Smooth muscle cell (in vitro differentiated cells): ENCODE results near the gene LPCAT1. TPM values are rescaled to one million over a fixed set of nuclear protein-coding genes. Genes with fewer than 3 reads are reported as not detected.

Source experiments
- DNase-seq: peaks from one replicate; lab custom pipeline; 2025; ENCODE audit not compliant: unreplicated experiment; lab: John Stamatoyannopoulos, UW
- H2AFZ ChIP-seq: fragments of 200-600 bp; sonication (generic); 2 replicates; pipeline ENCODE4 v1.6.0; 2016; ENCODE audit warnings: antibody characterized with exemption, low read depth, mild to moderate bottlenecking
- H3F3A ChIP-seq: fragments of 200-600 bp; sonication (generic); 2 replicates; pipeline ENCODE4 v1.6.0; 2017; ENCODE audit warnings: antibody characterized with exemption, low read depth
- H3K27ac ChIP-seq: fragments of 200-600 bp; sonication (generic); 2 replicates; pipeline ENCODE4 v1.5.1; 2016; ENCODE audit warnings: low read depth, mild to moderate bottlenecking
- H3K27me3 ChIP-seq: fragments of 200-600 bp; sonication (generic); 2 replicates; pipeline ENCODE4 v1.6.1; 2016; ENCODE audit warnings: low read depth, mild to moderate bottlenecking
- H3K36me3 ChIP-seq: fragments of 200-600 bp; sonication (generic); 2 replicates; pipeline ENCODE4 v1.5.1; 2016; ENCODE audit warnings: low read depth
- H3K4me1 ChIP-seq: fragments of 200-600 bp; sonication (generic); 2 replicates; pipeline ENCODE4 v1.5.1; 2016; ENCODE audit warnings: low read depth
- H3K4me2 ChIP-seq: fragments of 200-600 bp; sonication (generic); 2 replicates; pipeline ENCODE4 v1.6.0; 2016; ENCODE audit warnings: mild to moderate bottlenecking
- H3K4me3 ChIP-seq: fragments of 200-600 bp; sonication (generic); 2 replicates; pipeline ENCODE4 v1.5.1; 2016; ENCODE audit warnings: mild to moderate bottlenecking
- H3K79me2 ChIP-seq: fragments of 200-600 bp; sonication (generic); 2 replicates; pipeline ENCODE4 v1.6.0; 2016; ENCODE audit warnings: low read depth, mild to moderate bottlenecking
- H3K9ac ChIP-seq: fragments of 200-600 bp; sonication (generic); 2 replicates; pipeline ENCODE4 v1.6.0; 2016; ENCODE audit warnings: low read depth
- H3K9me3 ChIP-seq: fragments of 200-600 bp; sonication (generic); replicated peaks from 2 replicates; pipeline ENCODE4 v1.5.1; 2016; ENCODE audit warnings: low read depth
- H4K20me1 ChIP-seq: fragments of 200-600 bp; sonication (generic); 2 replicates; pipeline ENCODE4 v1.6.0; 2016; ENCODE audit warnings: low read depth
- CTCF ChIP-seq: fragments of 200-600 bp; sonication (generic); IDR thresholded peaks from 2 replicates; pipeline ENCODE4 v1.5.1; 2017; ENCODE audit warnings: borderline replicate concordance, mild to moderate bottlenecking, antibody characterized with exemption; ENCODE audit not compliant: insufficient read depth, poor library complexity, severe bottlenecking
- WGBS: methylation state at CpG from one replicate; pipeline ENCODE4 v1.1.7; 2016; ENCODE audit warnings: low lambda C conversion rate; 5-methylcytosine and 5-hydroxymethylcytosine counted together
- polyA plus RNA-seq: library from polyadenylated mRNA; unstranded; fragments of >200 nt; fragmentation: Nextera tagmentation; extraction: Ambion mirVana; gene quantifications from 2 replicates; pipeline ENCODE4 v1.2.1, GENCODE V29; 2016
- total RNA-seq: library from RNA; depleted of rRNA; stranded (reverse); fragments of >200 nt; gene quantifications from 2 replicates; pipeline ENCODE4 v1.2.3, GENCODE V29; 2014

LPCAT1 gene
- total and polyA plus RNA-seq, 2 experiments from 2014 or later, result 42.7 to 50.1 TPM

- Histone ChIP-seq H3K4me2 (no peak overlapping the region), H3K27ac (no peak overlapping the region), H3K9me3 (no peaks in the 10 kb centered on the region), H3F3A (no peaks in the 10 kb centered on the region), H3K79me2 (no peaks in the 10 kb centered on the region), H3K4me3 (no peak overlapping the region), H3K4me1 (no peaks in the 10 kb centered on the region), H3K27me3 (no peaks in the 10 kb centered on the region), H2AFZ (no peak overlapping the region), H3K36me3 (no peaks in the 10 kb centered on the region), H4K20me1 (no peaks in the 10 kb centered on the region), H3K9ac (no peak overlapping the region)
- DNase-seq, result no peak
- TF ChIP-seq CTCF, result no peak
- 88% methylated on average over 23 of the region's 23 CpGs for WGBS
Observed at GRCh38 chr5:1420211-1421195, 103.3 kb downstream of the LPCAT1 start.

- no peak for TF ChIP-seq CTCF
- H3K9ac ChIP-seq, result no peak overlapping the region
- H3K9me3 ChIP-seq, result no peaks in the 10 kb centered on the region
- H3F3A ChIP-seq, result no peaks in the 10 kb centered on the region
- no peaks in the 10 kb centered on the region for H3K36me3 ChIP-seq
- no peak overlapping the region for H3K27ac ChIP-seq
- H2AFZ ChIP-seq, result no peak overlapping the region
- no peak overlapping the region for H3K4me3 ChIP-seq
- DNase-seq, result no peak
- no peaks in the 10 kb centered on the region for H3K4me1 ChIP-seq
- H3K27me3 ChIP-seq, result no peaks in the 10 kb centered on the region
- 85% methylated on average over 11 of the region's 11 CpGs for WGBS
- H4K20me1 ChIP-seq, result no peaks in the 10 kb centered on the region
- no peaks in the 10 kb centered on the region for H3K79me2 ChIP-seq
- no peak overlapping the region for H3K4me2 ChIP-seq
Observed at GRCh38 chr5:1419476-1420210, 104.1 kb downstream of the LPCAT1 start.

GRCh38 chr5:1418921-1419280 lies 104.9 kb downstream of the LPCAT1 start:
- no peak overlapping the region for H2AFZ ChIP-seq
- H3K27ac ChIP-seq, result no peak overlapping the region
- no peaks in the 10 kb centered on the region for H3K36me3 ChIP-seq
- no peak for DNase-seq
- H3K79me2 ChIP-seq, result no peaks in the 10 kb centered on the region
- no peaks in the 10 kb centered on the region for H3F3A ChIP-seq
- no peak overlapping the region for H3K4me2 ChIP-seq
- no peak for TF ChIP-seq CTCF
- H4K20me1 ChIP-seq, result no peaks in the 10 kb centered on the region
- no peaks in the 10 kb centered on the region for H3K9me3 ChIP-seq
- H3K4me1 ChIP-seq, result no peaks in the 10 kb centered on the region
- H3K27me3 ChIP-seq, result no peaks in the 10 kb centered on the region
- no peak overlapping the region for H3K9ac ChIP-seq
- no peak overlapping the region for H3K4me3 ChIP-seq
